DND-41 (cell line): ENCODE results near the gene MREG.

Source experiments
- ATAC-seq: fragments of 200-7000 bp; cut with Tn5 transposase; 3 replicates; pipeline ENCODE4 v1.9.1; 2021; ENCODE audit warnings: low read depth; ENCODE audit not compliant: insufficient read depth
- DNase-seq: peaks from one replicate; pipeline ENCODE4 v3.0.0-alpha.2; 2020
- H2AFZ ChIP-seq: 2 replicates; pipeline ENCODE4 v1.6.0; 2012; ENCODE audit warnings: low read depth, low read length
- H3K27ac ChIP-seq: 2 replicates; pipeline ENCODE4 v1.5.1; 2012; ENCODE audit warnings: low read length, inconsistent platforms
- H3K27me3 ChIP-seq: fragments of 200-600 bp; sonication (generic); 2 replicates; pipeline ENCODE4 v1.6.0; 2012; ENCODE audit warnings: low read length, mild to moderate bottlenecking, inconsistent platforms; ENCODE audit not compliant: insufficient read depth, poor library complexity
- H3K36me3 ChIP-seq: 2 replicates; pipeline ENCODE4 v1.5.1; 2012; ENCODE audit warnings: low read length, inconsistent platforms; ENCODE audit not compliant: insufficient read depth
- H3K4me1 ChIP-seq: 2 replicates; pipeline ENCODE4 v1.5.1; 2012; ENCODE audit warnings: mild to moderate bottlenecking, low read length; ENCODE audit not compliant: insufficient read depth
- H3K4me2 ChIP-seq: 2 replicates; pipeline ENCODE4 v1.6.0; 2012; ENCODE audit warnings: mild to moderate bottlenecking, moderate library complexity, low read length, inconsistent platforms; ENCODE audit not compliant: insufficient read depth
- H3K4me3 ChIP-seq, 2 experiments: fragments of 200-600 bp in 1 of 2; shearing (Covaris generic) in 1 of 2; 2 replicates each; pipeline ENCODE4 v1.5.1; 2012 to 2016; ENCODE audit warnings: inconsistent platforms in 2 of 2, low read length in 2 of 2, mild to moderate bottlenecking in 2 of 2, low read depth in 1 of 2, moderate library complexity in 1 of 2
- H3K79me2 ChIP-seq: 2 replicates; pipeline ENCODE4 v1.6.0; 2012; ENCODE audit warnings: low read length, inconsistent platforms; ENCODE audit not compliant: insufficient read depth
- H3K9ac ChIP-seq: 2 replicates; pipeline ENCODE4 v1.6.0; 2012; ENCODE audit warnings: low read depth, mild to moderate bottlenecking, inconsistent platforms, low read length, moderate library complexity
- H3K9me3 ChIP-seq: 2 replicates; pipeline ENCODE4 v1.5.1; 2012; ENCODE audit warnings: low read length, moderate library complexity, mild to moderate bottlenecking, inconsistent platforms; ENCODE audit not compliant: insufficient read depth, severe bottlenecking
- H4K20me1 ChIP-seq: 2 replicates; pipeline ENCODE4 v1.6.0; 2012; ENCODE audit warnings: low read length; ENCODE audit not compliant: insufficient read depth
- CTCF ChIP-seq: IDR thresholded peaks from 2 replicates; pipeline ENCODE4 v1.5.1; 2012; ENCODE audit warnings: borderline replicate concordance, low read length, moderate library complexity, mild to moderate bottlenecking; ENCODE audit not compliant: poor library complexity, severe bottlenecking; ENCODE audit errors: extremely low read depth
- EZH2 ChIP-seq: IDR thresholded peaks from 3 replicates; pipeline ENCODE4 v1.6.1; 2012; ENCODE audit warnings: borderline replicate concordance, low read depth, mild to moderate bottlenecking, moderate library complexity, low read length, inconsistent platforms; ENCODE audit not compliant: severe bottlenecking

MREG gene

GRCh38 chr2:215911301-215912085 is 101.9 kb downstream of the MREG start:
- Histone ChIP-seq H3K4me1 (peaks cover 4% of the 10 kb centered on the region), H4K20me1 (no peaks in the 10 kb centered on the region), H3K4me2 (no peak overlapping the region), H3K36me3 (no peaks in the 10 kb centered on the region), H3K9ac (no peak overlapping the region), H3K27ac (no peak overlapping the region), H2AFZ (no peak overlapping the region), H3K4me3 (no peak overlapping the region), H3K79me2 (no peaks in the 10 kb centered on the region), H3K27me3 (no peaks in the 10 kb centered on the region), H3K9me3 (no peaks in the 10 kb centered on the region)
- DNase-seq = no peak
- ATAC-seq = no peak
- TF ChIP-seq EZH2 = no peak
- TF ChIP-seq CTCF = no peak

- Histone ChIP-seq H3K36me3 (no peaks in the 10 kb centered on the region), H3K4me3 (no peak overlapping the region), H3K27me3 (no peaks in the 10 kb centered on the region), H3K9ac (no peak overlapping the region), H2AFZ (no peak overlapping the region), H3K27ac (no peak overlapping the region), H3K9me3 (no peaks in the 10 kb centered on the region), H3K4me2 (no peak overlapping the region), H3K4me1 (no peaks in the 10 kb centered on the region), H4K20me1 (no peaks in the 10 kb centered on the region), H3K79me2 (no peaks in the 10 kb centered on the region)
- TF ChIP-seq EZH2 (no peak), CTCF (no peak)
- DNase-seq = no peak
- no peak for ATAC-seq
Measured at GRCh38 chr2:215910180-215910579, 103.2 kb downstream of the MREG start.

GRCh38 chr2:215907147-215907546 is 106.2 kb downstream of the MREG start:
- Histone ChIP-seq H3K36me3 (no peaks in the 10 kb centered on the region), H3K4me1 (no peaks in the 10 kb centered on the region), H3K4me2 (no peak overlapping the region), H4K20me1 (no peaks in the 10 kb centered on the region), H3K4me3 (no peak overlapping the region), H3K27me3 (peaks cover 4% of the 10 kb centered on the region), H3K79me2 (no peaks in the 10 kb centered on the region), H2AFZ (no peak overlapping the region), H3K9me3 (no peaks in the 10 kb centered on the region), H3K9ac (no peak overlapping the region), H3K27ac (no peak overlapping the region)
- DNase-seq (no peak), ATAC-seq (no peak)
- no peak for TF ChIP-seq CTCF
- no peak for TF ChIP-seq EZH2
